NCI-H510A treated with DMSO at 0.1 percent for 48 hours (cell line): ENCODE results near the gene CLCN7.

Experiments used
- DNase-seq: peaks from one replicate; lab custom pipeline; 2025; lab: John Stamatoyannopoulos, UW

CLCN7 gene

DNA sequence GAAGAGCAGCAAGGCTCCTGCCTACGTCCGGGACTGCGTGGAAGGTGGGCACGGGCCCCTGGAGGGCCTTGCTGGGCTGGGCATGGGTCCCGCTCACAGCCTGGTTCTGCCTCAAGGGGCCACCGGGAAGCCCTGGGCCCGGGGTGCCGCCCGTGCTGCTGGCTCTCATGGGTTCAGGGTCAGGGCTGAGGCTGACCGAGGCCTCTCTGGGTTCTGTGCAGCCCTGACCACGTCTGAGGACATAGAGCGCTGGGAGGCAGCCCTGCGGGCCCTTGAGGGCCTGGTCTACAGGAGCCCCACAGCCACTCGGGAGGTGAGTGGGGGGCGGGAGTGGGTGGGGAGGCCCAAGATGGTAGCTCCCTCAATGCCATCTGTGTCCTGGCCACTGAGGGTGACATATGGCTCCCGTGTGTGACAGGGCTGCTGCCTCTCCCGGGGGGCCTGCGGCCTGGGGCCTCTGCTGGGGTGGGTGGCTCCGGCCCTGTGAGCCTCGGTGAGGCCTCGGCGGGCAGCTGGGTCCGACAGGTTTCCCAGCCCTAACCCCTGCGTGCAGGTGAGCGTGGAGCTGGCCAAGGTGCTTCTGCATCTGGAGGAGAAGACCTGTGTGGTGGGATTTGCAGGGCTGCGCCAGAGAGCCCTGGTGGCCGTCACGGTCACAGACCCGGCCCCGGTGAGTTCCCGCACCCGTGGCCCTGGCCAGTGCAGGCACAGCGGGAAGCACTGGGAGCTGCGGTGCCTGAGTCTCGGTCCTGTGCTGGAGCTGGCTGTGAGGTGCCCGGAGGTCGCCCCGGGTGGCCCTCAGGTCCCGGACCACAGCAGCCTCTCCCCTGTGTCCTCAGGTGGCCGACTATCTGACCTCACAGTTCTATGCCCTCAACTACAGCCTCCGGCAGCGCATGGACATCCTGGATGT is 27.5 kb upstream of the CLCN7 start:
- no peak for DNase-seq

DNA sequence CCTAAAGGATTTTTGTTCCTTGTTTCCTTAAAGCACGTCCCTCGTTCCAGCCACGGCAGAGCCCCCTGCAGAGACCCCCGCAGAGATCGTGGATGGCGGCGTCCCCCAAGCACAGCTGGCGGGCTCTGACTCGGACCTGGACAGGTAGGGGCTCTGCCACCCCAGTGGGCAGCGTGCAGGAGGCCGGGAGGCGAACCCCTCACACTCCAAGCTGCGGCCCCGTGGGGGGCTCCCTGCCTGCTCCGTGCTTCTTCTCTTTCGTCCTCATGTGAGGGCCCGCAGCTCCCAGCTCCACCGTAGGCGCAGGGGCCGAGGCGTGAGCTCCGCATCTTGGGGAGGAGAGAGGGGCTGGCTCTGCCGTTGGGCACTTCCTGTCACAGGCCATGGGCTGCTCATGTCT is 26.8 kb upstream of the CLCN7 start:
- DNase-seq = no peak

DNA sequence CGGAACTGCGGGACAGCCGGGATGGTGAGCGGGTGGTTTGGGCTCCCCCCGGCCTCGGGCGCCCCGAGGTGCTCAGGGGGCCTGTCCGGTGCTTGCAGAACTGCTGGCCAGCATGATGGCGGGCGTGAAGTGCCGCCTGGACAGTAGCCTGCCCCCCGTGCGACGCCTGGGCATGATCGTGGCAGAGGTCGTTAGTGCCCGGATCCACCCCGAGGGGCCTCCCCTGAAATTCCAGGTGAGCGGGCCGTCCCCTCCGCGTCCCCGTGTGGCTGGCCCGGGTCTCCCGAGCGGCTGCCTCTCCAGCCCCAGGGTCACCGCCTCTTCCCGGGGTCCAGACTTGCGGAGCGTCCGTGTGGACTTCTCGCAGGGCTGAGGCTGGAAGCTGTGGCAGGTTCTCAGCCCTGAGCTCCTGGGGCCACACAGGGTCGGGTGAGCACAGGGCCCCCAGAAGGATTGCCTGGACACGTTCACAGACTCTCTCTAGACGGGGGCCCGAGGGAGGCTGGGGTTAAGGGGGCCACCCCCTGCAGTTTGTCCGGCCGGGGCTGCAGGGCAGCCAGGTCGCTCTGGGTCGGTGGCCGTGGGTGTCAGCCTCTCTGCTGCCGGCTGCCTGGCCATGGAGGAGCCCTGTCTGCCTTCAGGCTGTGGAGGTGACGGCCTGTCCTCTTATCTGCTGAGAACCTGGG is 25.8 kb upstream of the CLCN7 start:
- no peak for DNase-seq

DNA sequence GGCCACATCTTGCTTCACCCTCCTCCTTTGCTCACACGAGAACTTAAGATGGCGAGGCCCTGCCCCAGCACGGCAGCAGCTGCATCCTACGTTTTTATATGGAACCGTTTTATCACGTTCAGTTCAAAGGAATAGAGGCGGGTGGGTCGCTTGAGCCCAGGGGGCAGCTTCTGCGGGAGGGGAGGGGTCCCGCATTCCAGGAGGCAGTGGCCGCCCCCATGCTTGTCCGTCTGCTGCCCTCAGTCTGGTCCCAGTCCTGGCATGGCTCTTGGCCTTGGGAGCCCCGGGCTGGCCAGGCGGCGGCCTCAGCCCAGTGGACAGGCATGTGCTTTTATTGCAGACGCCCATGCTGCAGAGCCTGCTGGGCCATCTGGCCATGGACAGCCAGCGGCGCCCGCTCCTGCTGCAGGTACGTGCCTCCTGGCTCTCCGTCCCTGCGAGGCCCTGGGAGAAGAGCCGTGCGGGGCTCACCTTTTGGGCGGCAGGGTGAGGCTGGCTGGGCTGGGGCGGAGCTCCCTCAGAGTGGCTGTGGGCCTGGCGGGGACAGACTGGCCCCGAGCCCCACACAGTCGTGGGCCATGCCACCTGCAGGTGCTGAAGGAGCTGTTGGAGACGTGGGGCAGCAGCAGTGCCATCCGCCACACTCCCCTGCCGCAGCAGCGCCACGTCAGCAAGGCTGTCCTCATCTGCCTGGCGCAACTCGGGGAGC is 25.1 kb upstream of the CLCN7 start:
- DNase-seq = no peak

DNA sequence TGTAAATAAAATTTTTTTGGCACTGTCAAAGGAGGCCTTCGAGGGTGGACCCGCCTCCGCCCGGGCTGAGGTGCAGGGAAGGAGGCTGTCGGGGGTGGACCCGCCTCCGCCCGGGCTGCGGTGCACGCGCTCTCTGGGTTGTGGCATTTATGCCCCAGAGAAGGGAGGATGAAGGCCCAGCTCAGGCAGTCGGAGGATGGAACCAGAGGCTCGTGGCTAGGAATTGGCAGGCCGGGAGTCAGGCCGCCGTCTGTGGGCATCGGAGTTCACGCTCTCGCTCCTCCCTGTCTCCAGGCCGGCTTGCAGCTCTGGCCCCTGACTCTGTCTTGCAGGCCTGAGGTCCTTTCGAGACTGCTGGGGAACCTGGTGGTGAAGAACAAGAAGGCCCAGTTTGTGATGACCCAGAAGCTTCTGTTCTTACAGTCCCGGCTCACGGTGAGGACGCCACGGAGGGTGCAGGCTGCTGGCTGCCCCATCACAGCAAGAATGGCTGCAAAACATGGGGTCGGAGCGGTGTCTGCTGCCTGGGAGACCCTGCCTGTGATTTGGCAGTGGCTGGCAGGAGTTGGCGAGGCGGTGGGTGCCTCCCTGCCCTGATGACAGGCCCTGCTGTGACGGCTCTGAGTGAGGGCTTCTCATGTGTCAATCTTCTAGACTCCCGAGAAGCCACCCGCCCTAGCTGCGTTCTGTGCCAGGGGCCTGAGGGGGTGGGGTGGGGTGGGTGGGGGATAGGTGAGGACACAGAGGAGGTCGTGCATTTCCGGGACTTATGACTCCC is 24.3 kb upstream of the CLCN7 start:
- no peak for DNase-seq

DNA sequence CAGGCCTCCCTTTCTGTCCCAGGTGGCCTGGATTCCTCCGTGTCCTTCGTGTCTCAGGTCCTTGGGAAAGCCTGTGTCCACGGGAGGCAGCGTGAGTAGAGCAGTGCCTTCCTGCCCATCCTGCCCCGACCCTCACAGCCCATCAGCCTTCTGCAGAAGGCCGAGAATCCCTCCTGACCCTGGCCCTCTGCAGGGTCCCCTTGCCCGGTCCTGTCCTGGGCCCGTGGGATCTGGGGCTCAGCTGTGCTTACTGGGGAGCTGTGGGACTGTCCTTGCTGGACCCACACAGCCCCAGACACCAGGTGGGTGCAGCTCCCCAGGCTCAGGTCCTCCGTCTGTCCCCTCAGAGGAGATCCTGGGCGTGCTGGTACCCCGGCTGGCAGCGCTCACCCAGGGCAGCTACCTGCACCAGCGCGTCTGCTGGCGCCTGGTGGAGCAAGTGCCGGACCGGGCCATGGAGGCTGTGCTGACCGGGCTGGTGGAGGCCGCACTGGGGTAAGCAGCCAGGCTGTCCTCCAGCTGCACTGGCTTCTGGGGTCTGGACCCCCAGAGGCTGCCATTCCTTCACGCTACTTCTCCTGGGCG is 22.3 kb upstream of the CLCN7 start:
- DNase-seq = no peak

DNA sequence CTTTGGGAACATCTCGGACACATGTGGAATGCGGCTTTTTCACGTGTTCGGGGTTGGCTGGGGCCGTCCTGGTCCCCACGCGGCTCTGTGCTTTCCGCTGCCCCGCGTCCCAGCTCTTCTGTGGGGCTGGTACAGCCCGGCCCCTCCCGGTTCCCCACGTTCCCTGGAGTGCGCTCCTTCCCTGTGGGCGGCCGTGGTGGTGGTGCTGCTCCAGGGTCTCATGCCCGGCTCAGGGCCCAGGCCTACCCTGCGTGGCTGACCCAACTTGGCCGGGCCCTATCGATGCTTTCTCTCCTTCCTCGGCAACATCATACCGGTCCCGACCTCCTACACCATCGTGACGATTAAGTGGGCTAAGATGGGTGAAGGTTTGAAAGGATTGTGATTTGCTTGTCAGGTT is 21.6 kb upstream of the CLCN7 start:
- DNase-seq = no peak

DNA sequence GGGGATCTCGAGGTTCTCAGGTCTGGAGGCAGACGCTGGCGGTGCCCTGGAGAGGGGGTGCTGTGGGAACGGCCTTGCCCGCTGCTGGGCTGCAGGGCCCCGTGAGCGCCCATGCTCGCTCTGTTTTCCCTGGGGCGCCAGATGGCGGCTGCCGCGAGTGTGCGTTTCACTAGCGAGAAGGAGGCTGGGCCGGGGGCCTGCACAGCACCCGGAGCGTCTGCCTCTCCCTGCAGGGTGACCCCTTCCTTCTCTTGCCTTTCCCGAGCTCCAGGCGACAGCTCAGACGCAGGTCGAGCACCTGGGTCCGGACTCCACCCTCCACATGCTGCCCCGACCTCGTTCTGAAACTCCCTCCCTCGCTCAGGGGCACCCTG is 21.0 kb upstream of the CLCN7 start:
- DNase-seq = no peak

DNA sequence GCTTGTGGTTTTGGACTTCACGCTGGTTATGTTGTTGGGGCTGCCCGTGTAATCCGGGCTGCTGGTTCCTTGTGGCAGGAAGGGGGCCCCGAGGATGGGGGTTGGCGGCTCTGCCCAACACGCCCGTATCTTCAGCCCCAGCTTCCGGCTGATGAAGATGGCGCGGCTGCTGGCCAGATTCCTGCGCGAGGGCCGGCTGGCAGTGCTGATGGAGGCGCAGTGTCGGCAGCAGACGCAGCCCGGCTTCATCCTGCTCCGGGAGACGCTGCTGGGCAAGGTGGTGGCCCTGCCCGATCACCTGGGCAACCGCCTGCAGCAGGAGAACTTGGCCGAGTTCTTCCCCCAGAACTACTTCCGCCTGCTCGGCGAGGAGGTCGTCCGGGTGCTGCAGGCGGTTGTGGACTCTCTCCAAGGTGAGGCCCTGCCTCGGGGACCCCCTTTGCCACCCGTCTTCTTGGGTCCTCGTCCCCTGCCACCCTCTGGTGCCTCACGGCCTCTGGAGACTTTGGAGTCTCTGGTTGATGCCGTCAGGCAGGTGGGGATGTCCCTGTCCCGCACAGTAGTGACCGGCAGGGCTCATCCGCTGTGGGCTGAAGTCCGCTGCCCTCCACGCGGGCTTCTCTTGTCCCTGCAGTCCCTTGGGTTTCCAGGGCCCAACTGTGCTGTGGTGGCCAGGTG is 20.5 kb upstream of the CLCN7 start:
- no peak for DNase-seq

DNA sequence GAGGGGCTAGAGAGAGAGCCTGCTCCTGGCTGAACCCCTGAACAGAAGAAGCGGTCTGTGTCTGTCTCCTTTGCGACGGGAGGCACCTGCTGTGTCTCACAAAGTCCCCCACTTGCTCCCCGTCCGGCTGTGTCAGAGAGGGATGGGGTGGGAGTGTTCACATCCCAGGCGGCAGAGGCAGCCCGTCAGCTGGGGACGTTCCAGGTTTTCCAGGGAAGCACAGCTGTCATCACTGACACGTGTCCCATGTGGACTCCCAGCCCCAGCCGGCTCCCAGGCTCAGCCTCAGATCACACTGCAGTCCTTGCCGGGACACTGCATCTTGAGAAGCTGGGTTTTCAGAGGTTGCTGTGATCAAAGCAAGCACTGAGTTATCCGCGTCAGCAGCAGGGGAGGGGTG is 19.9 kb upstream of the CLCN7 start:
- DNase-seq = no peak

DNA sequence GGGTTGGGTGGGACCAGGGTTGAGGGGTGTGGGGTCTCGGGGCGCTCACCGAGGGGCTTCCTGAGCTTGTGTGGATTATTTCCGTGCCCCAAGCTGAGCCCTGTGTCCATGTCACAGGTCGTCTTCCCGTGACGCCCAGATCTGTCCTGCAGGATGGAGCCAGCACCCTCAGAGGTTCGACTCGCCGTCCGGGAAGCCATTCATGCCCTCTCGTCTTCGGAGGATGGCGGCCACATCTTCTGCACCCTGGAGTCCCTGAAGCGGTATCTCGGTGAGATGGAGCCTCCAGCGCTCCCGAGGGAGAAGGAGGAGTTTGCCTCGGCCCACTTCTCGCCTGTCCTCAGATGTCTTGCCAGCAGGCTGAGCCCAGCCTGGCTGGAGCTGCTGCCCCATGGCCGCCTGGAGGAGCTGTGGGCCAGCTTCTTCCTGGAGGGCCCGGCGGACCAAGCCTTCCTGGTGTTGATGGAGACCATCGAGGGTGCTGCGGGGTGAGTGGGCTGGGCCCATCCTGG is 19.4 kb upstream of the CLCN7 start:
- DNase-seq = no peak

DNA sequence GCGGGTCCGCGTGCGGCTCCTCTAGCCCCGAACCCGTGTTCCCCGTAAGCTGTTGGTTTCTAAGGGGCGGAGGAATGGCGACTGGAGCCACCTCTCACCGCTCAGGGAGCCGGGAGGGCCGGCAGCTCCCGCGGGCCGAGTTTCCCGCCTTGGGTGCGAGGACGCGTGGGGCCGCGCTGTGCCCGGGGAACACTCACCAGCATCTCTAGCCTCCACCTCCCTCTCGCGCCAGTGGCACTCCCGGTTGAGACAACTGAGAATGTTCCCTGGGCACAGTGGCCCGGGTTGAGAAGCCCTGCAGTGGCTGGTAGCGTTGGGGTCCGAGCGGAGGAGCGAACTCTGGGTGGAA is 18.9 kb upstream of the CLCN7 start:
- DNase-seq = no peak

DNA sequence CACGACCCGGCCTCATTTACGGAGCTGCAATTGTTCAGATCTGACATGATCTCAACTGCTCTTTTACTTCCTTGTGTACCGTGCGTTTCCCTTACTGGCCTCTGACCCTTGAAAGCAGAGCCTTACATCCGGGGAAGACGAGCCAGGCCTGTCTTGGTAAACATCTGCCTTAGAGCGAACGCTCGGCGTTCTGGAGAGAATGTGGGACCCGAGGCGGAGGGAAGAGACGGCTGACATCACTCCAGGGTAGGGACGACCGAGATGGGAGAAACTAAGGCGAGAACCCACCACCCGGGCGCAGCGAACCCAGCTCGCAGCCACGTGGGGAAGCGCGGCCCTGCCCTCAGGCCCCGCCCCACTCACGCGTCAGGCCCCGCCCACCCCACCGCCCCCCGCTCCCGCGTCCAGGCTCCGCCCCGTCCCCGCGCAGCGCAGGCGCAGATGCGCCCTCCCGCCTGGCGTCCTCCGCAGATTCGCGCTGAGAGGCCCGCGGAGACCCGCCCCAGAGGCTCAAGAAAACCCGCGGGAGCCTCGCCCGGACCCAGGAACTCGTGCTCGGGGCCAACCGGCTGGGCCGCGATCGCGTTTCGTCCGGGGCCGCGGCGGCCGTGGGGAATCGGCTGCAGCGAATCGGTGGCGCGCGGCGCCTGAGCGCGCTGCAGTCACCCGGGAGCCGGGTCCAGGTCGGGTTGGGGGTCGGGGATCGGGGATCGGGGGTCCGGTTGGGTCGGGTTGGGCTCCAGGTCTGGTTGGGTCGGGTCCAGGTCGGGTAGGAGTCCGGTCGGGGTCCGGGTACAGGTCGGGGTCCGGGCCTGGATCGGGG is 18.3 kb upstream of the CLCN7 start, which contains the start of gene TELO2:
TELO2 (plus strand) TSS at position 438 of the 823 bp plus-strand sequence. CDS start 922 bp downstream, outside the sequence.
- peak; percentile 23 for DNase-seq

DNA sequence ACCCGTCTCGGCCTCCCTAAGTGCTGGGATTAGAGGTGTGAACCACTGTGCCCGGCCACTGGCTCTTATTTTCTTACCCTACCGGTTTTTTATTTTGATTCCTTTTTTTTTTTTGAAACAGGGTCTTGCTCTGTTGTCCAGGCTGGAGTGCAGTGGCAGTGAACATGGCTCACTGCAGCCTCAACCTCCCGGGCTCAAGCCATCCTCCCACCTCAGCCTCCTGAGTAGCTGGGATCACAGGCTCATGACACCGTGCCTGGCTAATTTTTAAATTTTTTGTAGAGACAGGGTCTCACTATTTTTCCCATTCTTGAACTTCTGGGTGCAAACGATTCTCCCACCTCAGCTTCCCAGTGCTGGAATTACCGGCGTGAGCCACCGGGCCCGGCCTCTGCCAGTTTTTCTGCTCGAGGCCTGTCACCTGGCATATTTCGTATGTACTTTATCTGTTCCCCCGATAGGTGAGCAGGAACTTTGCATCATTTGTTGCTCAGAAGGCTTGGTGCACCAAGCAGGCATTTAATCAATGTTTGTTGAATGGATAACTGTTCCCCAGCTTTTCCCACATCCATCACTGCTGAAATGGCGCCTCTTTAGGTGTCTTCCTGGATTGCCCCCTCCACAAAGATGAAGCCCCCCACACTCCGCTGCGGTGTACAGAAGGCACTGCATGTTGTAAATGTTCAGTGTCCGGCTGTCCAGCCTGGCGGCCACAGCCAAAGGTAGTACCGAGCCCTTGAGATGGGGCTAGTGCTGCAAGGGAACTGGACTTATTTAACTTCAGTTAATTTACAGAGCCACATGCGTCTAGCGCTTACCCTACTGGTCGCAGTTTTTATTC is 17.5 kb upstream of the CLCN7 start:
- no peak for DNase-seq

DNA sequence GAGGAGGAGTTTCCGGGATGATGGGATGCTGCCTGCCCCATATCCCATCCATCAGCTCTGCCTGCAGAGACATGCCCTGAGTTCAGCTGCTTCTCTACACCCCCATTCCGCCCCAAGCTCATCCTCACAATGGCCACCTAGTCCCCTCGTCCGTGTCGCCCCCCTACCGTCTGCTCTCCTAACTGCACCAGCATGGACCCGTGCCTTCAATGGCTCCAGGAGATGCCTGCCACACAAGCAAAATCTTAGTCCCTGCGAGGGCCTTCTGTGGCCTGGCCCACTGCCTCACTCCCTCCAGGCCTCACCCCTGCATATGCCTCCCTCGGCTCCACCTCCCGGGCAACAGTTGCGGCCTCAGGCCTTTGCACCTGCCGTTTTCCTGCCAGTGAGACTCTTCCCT is 16.5 kb upstream of the CLCN7 start:
- DNase-seq = no peak

DNA sequence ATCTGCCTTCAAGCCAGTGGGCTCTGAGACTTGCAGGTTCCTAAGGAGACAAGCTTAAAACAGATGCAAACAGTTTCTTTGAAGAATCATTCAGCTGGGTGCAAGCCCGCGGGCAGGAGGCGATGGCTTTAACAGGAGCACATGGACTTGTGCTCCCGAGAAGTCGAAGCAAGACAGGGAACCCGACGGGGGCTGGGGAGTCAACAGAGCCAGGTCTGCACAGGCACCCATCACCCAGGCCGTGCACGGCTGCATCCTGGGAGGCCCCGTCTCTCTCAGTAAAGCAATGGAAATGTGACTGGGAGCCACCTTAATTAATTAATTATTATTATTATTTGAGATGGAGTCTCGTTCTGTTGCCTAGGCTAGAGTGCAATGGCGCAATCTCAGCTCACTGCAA is 14.2 kb upstream of the CLCN7 start:
- DNase-seq = no peak

DNA sequence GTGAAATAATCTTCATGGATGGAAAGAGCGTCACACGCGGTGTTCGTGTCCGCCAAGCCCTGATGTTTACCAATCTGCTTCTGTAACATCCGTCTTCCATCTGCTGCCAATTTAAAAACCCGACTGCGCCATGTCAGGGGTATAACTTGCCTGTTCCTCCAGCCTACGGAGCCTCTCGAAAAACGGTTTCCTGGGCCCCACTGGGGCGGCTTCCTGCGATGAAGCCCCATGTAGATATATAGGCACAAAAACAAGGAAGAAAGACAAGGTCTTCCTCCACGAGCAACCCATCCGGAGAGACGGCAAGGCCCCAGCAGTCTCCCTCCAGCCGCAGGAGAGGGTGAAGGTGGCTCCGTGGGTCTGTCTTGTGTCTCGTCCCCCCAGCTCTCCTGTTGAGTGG is 13.8 kb upstream of the CLCN7 start, which contains the start of gene PTX4:
PTX4 (minus strand) TSS at position 326 of the 400 bp plus-strand sequence; CDS start at position 291, 35 bp downstream.
- no peak for DNase-seq

DNA sequence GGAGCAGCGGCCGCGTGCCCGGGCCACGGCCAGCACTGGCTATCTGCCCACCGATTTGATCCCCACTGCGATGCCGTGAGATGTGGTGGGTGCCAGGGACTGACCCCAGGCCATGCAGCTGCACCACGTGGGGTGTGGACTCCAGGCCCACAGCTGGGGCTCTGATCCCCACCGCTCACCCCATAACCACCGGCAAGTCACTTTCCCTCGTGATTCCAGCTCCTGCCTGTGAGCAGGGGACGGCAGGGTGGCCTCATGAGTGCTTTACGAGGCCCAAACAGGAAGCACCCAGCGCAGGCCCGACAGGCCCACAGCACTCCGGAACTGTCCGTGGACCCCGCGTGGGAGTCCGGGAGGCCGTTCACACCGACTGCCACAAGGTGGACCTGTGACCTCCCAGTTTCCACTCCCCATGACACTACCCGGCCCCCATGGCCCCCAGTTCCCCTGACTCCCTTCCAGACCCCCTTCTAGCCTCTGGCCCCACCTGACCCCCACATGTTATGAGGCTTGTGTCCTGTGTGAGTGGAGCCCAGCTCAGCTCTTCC is 13.3 kb upstream of the CLCN7 start:
- DNase-seq = no peak
